PC-3 (cell line): Measurements from ENCODE around the gene GSDMA. TPM values are rescaled to one million over a fixed set of nuclear protein-coding genes. Genes with fewer than 3 reads are reported as not detected.

Experiments used
- ATAC-seq: fragments of 200-7000 bp; cut with Tn5 transposase; 2 replicates; pipeline ENCODE4 v1.9.1; 2020; ENCODE audit warnings: mild to moderate bottlenecking, moderate library complexity
- BruUV-seq: library from RNA; stranded (reverse); fragments of 400-500 nt; replicated peaks from 2 replicates; lab custom pipeline; 2021; lab: Mats Ljungman, UMichigan
- CTCF ChIA-PET: fragments of 300-600 bp; sonication (Branson Sonifier 250); formaldehyde crosslinking; loops from one replicate; lab custom pipeline; 2022; ENCODE audit warnings: antibody characterized with exemption; lab: Charles Lee
- POLR2A ChIA-PET: fragments of 300-600 bp; sonication (Branson Sonifier 250); formaldehyde crosslinking; loops from one replicate; lab custom pipeline; 2022; ENCODE audit warnings: antibody characterized with exemption; ENCODE audit not compliant: unreplicated experiment; lab: Charles Lee
- DNase-seq: peaks from one replicate; pipeline ENCODE4 v3.0.0-alpha.2; 2015
- H2AFZ ChIP-seq: fragments of 300-600 bp; sonication (generic); 2 replicates; pipeline ENCODE4 v1.6.0; 2016; ENCODE audit warnings: antibody characterized with exemption, low read length
- H3F3A ChIP-seq: fragments of 300-600 bp; sonication (generic); one replicate; pipeline ENCODE4 v1.6.0; 2017; ENCODE audit warnings: antibody characterized with exemption, low read length, control low read depth, mild to moderate bottlenecking; ENCODE audit not compliant: unreplicated experiment
- H3K27ac ChIP-seq: fragments of 300-600 bp; sonication (generic); 2 replicates; pipeline ENCODE4 v1.5.1; 2016; ENCODE audit warnings: mild to moderate bottlenecking, low read length
- H3K27me3 ChIP-seq: fragments of 300-600 bp; sonication (generic); 2 replicates; pipeline ENCODE4 v1.6.1; 2016; ENCODE audit warnings: low read length, mixed read lengths
- H3K36me3 ChIP-seq: fragments of 300-600 bp; sonication (generic); 2 replicates; pipeline ENCODE4 v1.6.1; 2016; ENCODE audit warnings: low read depth, mixed run types, low read length, mixed read lengths
- H3K4me1 ChIP-seq: fragments of 300-600 bp; sonication (generic); 2 replicates; pipeline ENCODE4 v1.5.1; 2016; ENCODE audit warnings: low read length; ENCODE audit not compliant: insufficient read depth
- H3K4me2 ChIP-seq: fragments of 300-600 bp; sonication (generic); 2 replicates; pipeline ENCODE4 v1.6.0; 2016; ENCODE audit warnings: low read length
- H3K4me3 ChIP-seq: fragments of 300-600 bp; sonication (generic); 2 replicates; pipeline ENCODE4 v1.5.1; 2016; ENCODE audit warnings: mild to moderate bottlenecking, low read length, mixed read lengths
- H3K79me2 ChIP-seq: fragments of 300-600 bp; sonication (generic); 2 replicates; pipeline ENCODE4 v1.6.1; 2017; ENCODE audit warnings: low read length, mixed read lengths
- H3K9ac ChIP-seq: fragments of 300-600 bp; sonication (generic); 2 replicates; pipeline ENCODE4 v1.6.0; 2016; ENCODE audit warnings: mild to moderate bottlenecking, low read length
- H3K9me2 ChIP-seq: fragments of 300-600 bp; sonication (generic); replicated peaks from 2 replicates; pipeline ENCODE4 v1.6.1; 2016; ENCODE audit warnings: mixed run types, low read length, mixed read lengths
- H3K9me3 ChIP-seq: fragments of 300-600 bp; sonication (generic); 2 replicates; pipeline ENCODE4 v1.6.1; 2016; ENCODE audit warnings: low read length, mixed read lengths
- H4K20me1 ChIP-seq: fragments of 300-600 bp; sonication (generic); 2 replicates; pipeline ENCODE4 v1.6.1; 2016; ENCODE audit warnings: low read length, mixed read lengths
- CTCF ChIP-seq: fragments of 300-600 bp; sonication (generic); conservative IDR thresholded peaks from 2 replicates; pipeline ENCODE4 v1.5.1; 2017; ENCODE audit warnings: antibody characterized with exemption, low read depth, mild to moderate bottlenecking, low read length
- EZH2 ChIP-seq: fragments of 300-600 bp; sonication (generic); IDR thresholded peaks from one replicate; pipeline ENCODE4 v1.6.1; 2017; ENCODE audit warnings: antibody characterized with exemption, mild to moderate bottlenecking, low read length; ENCODE audit not compliant: unreplicated experiment
- EZH2phosphoT487 ChIP-seq: fragments of 300-600 bp; sonication (generic); IDR thresholded peaks from 2 replicates; pipeline ENCODE4 v1.6.1; 2018; ENCODE audit warnings: mild to moderate bottlenecking, antibody characterized with exemption, low read length, borderline replicate concordance
- intact Hi-C: fragments of 100-400 bp; cut with micrococcal nuclease; formaldehyde crosslinking; loops from 2 replicates; pipeline ENCODE4 v1.9.0; 2023
- total RNA-seq: library from RNA; depleted of rRNA; stranded (reverse); fragments of >200 nt; gene quantifications from 2 replicates; pipeline ENCODE4 v1.2.3, GENCODE V29; 2014

Gene GSDMA
- total RNA-seq, 1 experiment from 2014 or later = not detected

- Histone ChIP-seq H3K27ac (no peak overlapping the region), H4K20me1 (no peaks in the 10 kb centered on the region), H3K4me2 (peak overlapping the region; percentile 85), H3K9me3 (no peaks in the 10 kb centered on the region), H2AFZ (peak overlapping the region; percentile 83), H3K4me1 (peaks cover 8% of the 10 kb centered on the region), H3K4me3 (peak overlapping the region; percentile 60), H3K27me3 (no peaks in the 10 kb centered on the region), H3K79me2 (no peaks in the 10 kb centered on the region), H3K9me2 (no peaks in the 10 kb centered on the region), H3F3A (no peaks in the 10 kb centered on the region), H3K9ac (no peak overlapping the region), H3K36me3 (no peaks in the 10 kb centered on the region)
- TF ChIP-seq CTCF (no peak), EZH2phosphoT487 (no peak), EZH2 (no peak)
- ChIA-PET POLR2A (interaction anchor here (0.6 to 0.7 kb wide), 2 partner anchors 327 to 1094 kb away, joined by 3 to 5 read pairs; no protein-coding TSS in a partner anchor), CTCF (interaction anchor here (0.6 kb wide), 1 partner anchor 1834 kb away, joined by 6 read pairs; the partner anchor contains the start of gene JUP)
- BruUV-seq = no TSS peak
- intact Hi-C loops = no loop called here
- DNase-seq (peak; percentile 79), ATAC-seq (peak; percentile 93)
Measured at GRCh38 chr17:39952680-39953470, 9.9 kb upstream of the GSDMA start.

- no peak overlapping the region for H3K27ac ChIP-seq
- no peaks in the 10 kb centered on the region for H3K79me2 ChIP-seq
- peaks cover 8% of the 10 kb centered on the region for H3K4me1 ChIP-seq
- CTCF ChIA-PET = no interaction called here
- ATAC-seq (no peak), DNase-seq (no peak)
- BruUV-seq = no TSS peak
- intact Hi-C loops = no loop called here
- POLR2A ChIA-PET = interaction anchor here (0.6 to 0.7 kb wide), 2 partner anchors 327 to 1094 kb away, joined by 3 to 5 read pairs; no protein-coding TSS in a partner anchor
- no peaks in the 10 kb centered on the region for H3F3A ChIP-seq
- no peaks in the 10 kb centered on the region for H3K36me3 ChIP-seq
- peak overlapping the region; percentile 43; the same call in 1 of the 2 replicates for H3K4me3 ChIP-seq
- H3K9me2 ChIP-seq = no peaks in the 10 kb centered on the region
- peak overlapping the region; percentile 66 for H2AFZ ChIP-seq
- no peaks in the 10 kb centered on the region for H4K20me1 ChIP-seq
- no peaks in the 10 kb centered on the region for H3K27me3 ChIP-seq
- H3K9ac ChIP-seq = no peak overlapping the region
- peak overlapping the region; percentile 65 for H3K4me2 ChIP-seq
- H3K9me3 ChIP-seq = no peaks in the 10 kb centered on the region
- TF ChIP-seq EZH2phosphoT487 (no peak), EZH2 (no peak), CTCF (no peak)
Measured at GRCh38 chr17:39953471-39953888, 9.3 kb upstream of the GSDMA start.

- BruUV-seq = no TSS peak
- ATAC-seq (no peak), DNase-seq (no peak)
- no peaks in the 10 kb centered on the region for H4K20me1 ChIP-seq
- TF ChIP-seq EZH2phosphoT487 = no peak
- no peak for TF ChIP-seq CTCF
- TF ChIP-seq EZH2 = no peak
- CTCF ChIA-PET = no interaction called here
- POLR2A ChIA-PET = no interaction called here
- H3K36me3 ChIP-seq = no peaks in the 10 kb centered on the region
- H3K4me3 ChIP-seq = no peak overlapping the region
- H3K9me2 ChIP-seq = no peaks in the 10 kb centered on the region
- no peak overlapping the region for H3K9ac ChIP-seq
- H3K79me2 ChIP-seq = no peaks in the 10 kb centered on the region
- peaks cover 8% of the 10 kb centered on the region for H3K4me1 ChIP-seq
- intact Hi-C loops = no loop called here
- no peaks in the 10 kb centered on the region for H3F3A ChIP-seq
- no peak overlapping the region for H3K4me2 ChIP-seq
- no peaks in the 10 kb centered on the region for H3K9me3 ChIP-seq
- no peaks in the 10 kb centered on the region for H3K27me3 ChIP-seq
- H3K27ac ChIP-seq = no peak overlapping the region
- no peak overlapping the region for H2AFZ ChIP-seq
Measured at GRCh38 chr17:39954876-39955275, 7.9 kb upstream of the GSDMA start.
